Liver (tissue), 9 donors: Measurements from ENCODE around the gene RAI2. TPM values are rescaled to one million over a fixed set of nuclear protein-coding genes. Genes with fewer than 3 reads are reported as not detected.

ENCODE experiments used
- DNase-seq: peaks from one replicate; pipeline ENCODE4 v3.0.0-alpha.2; 2017; ENCODE audit warnings: low spot score
- H3K27ac ChIP-seq, 2 donors: one replicate each; pipeline ENCODE4 v1.7.0; 2013; ENCODE audit warnings: inconsistent platforms in 2 of 2, low read length in 2 of 2, control low read depth in 1 of 2, low read depth in 1 of 2, mild to moderate bottlenecking in 1 of 2
- H3K27me3 ChIP-seq, 4 donors: one replicate each; pipeline versions ENCODE4 v1.6.1 to v1.7.0; 2013; ENCODE audit warnings: low read length in 3 of 4, inconsistent platforms in 1 of 4, mild to moderate bottlenecking in 1 of 4, moderate library complexity in 1 of 4; ENCODE audit not compliant: control insufficient read depth in 4 of 4, insufficient read depth in 4 of 4
- H3K36me3 ChIP-seq, 4 donors: one replicate each; pipeline versions ENCODE4 v1.6.1 to v1.7.0; 2013; ENCODE audit warnings: low read length in 3 of 4, mild to moderate bottlenecking in 3 of 4, low read depth in 1 of 4, moderate library complexity in 1 of 4; ENCODE audit not compliant: control insufficient read depth in 4 of 4, insufficient read depth in 3 of 4
- H3K4me1 ChIP-seq, 4 donors: one replicate each; pipeline versions ENCODE4 v1.6.1 to v1.7.0; 2013; ENCODE audit warnings: low read length in 3 of 4, mild to moderate bottlenecking in 3 of 4, moderate library complexity in 1 of 4; ENCODE audit not compliant: control insufficient read depth in 4 of 4, insufficient read depth in 4 of 4
- H3K4me3 ChIP-seq, 3 donors: one replicate each; pipeline versions ENCODE4 v1.6.1 to v1.7.0; 2013; ENCODE audit warnings: low read length in 3 of 3, control low read depth in 1 of 3, low read depth in 1 of 3, mild to moderate bottlenecking in 1 of 3
- H3K9ac ChIP-seq, 2 donors: one replicate each; pipeline ENCODE4 v1.7.0; 2013; ENCODE audit warnings: low read length in 2 of 2, mild to moderate bottlenecking in 2 of 2, moderate library complexity in 2 of 2, control low read depth in 1 of 2, low read depth in 1 of 2
- H3K9me3 ChIP-seq, 4 donors: one replicate each; pipeline versions ENCODE4 v1.6.1 to v1.7.0; 2013; ENCODE audit warnings: low read length in 3 of 4; ENCODE audit not compliant: control insufficient read depth in 4 of 4
- EGR1 ChIP-seq, 2 donors: IDR thresholded peaks; 2 replicates each; pipeline ENCODE4 v1.6.1; 2016 to 2018; ENCODE audit warnings: antibody characterized with exemption in 2 of 2, low read depth in 2 of 2
- FOXA1 ChIP-seq: IDR thresholded peaks from 2 replicates; pipeline ENCODE4 v1.6.1; 2016; ENCODE audit warnings: antibody characterized with exemption
- FOXA2 ChIP-seq: IDR thresholded peaks from 2 replicates; pipeline ENCODE4 v1.6.1; 2016; ENCODE audit warnings: antibody characterized with exemption
- GABPA ChIP-seq, 2 donors: IDR thresholded peaks in 1 of 2; conservative IDR thresholded peaks in 1 of 2; 2 replicates each; pipeline ENCODE4 v1.6.1; 2016; ENCODE audit warnings: antibody characterized with exemption in 2 of 2, mild to moderate bottlenecking in 1 of 2, moderate library complexity in 1 of 2
- HNF4A ChIP-seq, 2 donors: conservative IDR thresholded peaks; 2 replicates each; pipeline ENCODE4 v1.6.1; 2016; ENCODE audit warnings: antibody characterized with exemption in 2 of 2, mild to moderate bottlenecking in 2 of 2
- JUND ChIP-seq, 2 donors: IDR thresholded peaks; 2 replicates each; pipeline ENCODE4 v1.6.1; 2016; ENCODE audit warnings: antibody characterized with exemption in 2 of 2
- NR2F2 ChIP-seq: IDR thresholded peaks from 2 replicates; pipeline ENCODE4 v1.6.1; 2016; ENCODE audit warnings: antibody characterized with exemption
- RAD21 ChIP-seq, 2 donors: IDR thresholded peaks; 2 replicates each; pipeline ENCODE4 v1.6.1; 2016; ENCODE audit warnings: antibody characterized with exemption in 2 of 2, mild to moderate bottlenecking in 2 of 2
- RXRA ChIP-seq, 2 donors: IDR thresholded peaks; 2 replicates each; pipeline ENCODE4 v1.6.1; 2017 to 2018; ENCODE audit warnings: antibody characterized with exemption in 2 of 2, mild to moderate bottlenecking in 1 of 2
- SP1 ChIP-seq: IDR thresholded peaks from 2 replicates; pipeline ENCODE4 v1.6.1; 2018; ENCODE audit warnings: antibody characterized with exemption, mild to moderate bottlenecking
- TAF1 ChIP-seq: conservative IDR thresholded peaks from 2 replicates; pipeline ENCODE4 v1.6.1; 2016; ENCODE audit warnings: antibody characterized with exemption, mild to moderate bottlenecking
- YY1 ChIP-seq: IDR thresholded peaks from 2 replicates; pipeline ENCODE4 v1.6.1; 2016; ENCODE audit warnings: antibody characterized with exemption, mild to moderate bottlenecking
- WGBS: extraction: QIAGEN DNeasy Blood & Tissue Kit; methylation state at CpG from one replicate; pipeline ENCODE4 v1.1.7; 2013; 5-methylcytosine and 5-hydroxymethylcytosine counted together
- polyA plus RNA-seq, 2 donors: library from polyadenylated mRNA; stranded (reverse) in 1 of 2; unstranded in 1 of 2; fragments of 200-250 nt in 1 of 2; fragments of >200 nt in 1 of 2; fragmentation: Nextera tagmentation in 1 of 2; extraction: Ambion mirVana in 1 of 2; gene quantifications; one replicate each; pipeline versions ENCODE4 v1.2.1 to v1.2.3, GENCODE V29; 2013 to 2015
- total RNA-seq, 2 donors: library from RNA; depleted of rRNA; stranded (reverse); fragments of >200 nt; gene quantifications; one replicate each; pipeline ENCODE4 v1.2.3, GENCODE V29; 2014
- TF ChIP-seq, protein P1 (sequence below): IDR thresholded peaks from 2 replicates; pipeline ENCODE4 v1.6.1; 2016; ENCODE audit warnings: antibody characterized with exemption
- TF ChIP-seq, protein P2 (sequence below): fragments of 150-350 bp; IDR thresholded peaks from 2 replicates; pipeline ENCODE4 v1.5.1; 2017; ENCODE audit warnings: improper control_type of control experiment, low read depth, low read length; ENCODE audit not compliant: missing input control
- TF ChIP-seq, protein P3 (sequence below): IDR thresholded peaks from 2 replicates; pipeline ENCODE4 v1.6.1; 2016; ENCODE audit warnings: antibody characterized with exemption
- TF ChIP-seq, protein P4 (sequence below): IDR thresholded peaks from 2 replicates; pipeline ENCODE4 v1.6.1; 2016; ENCODE audit warnings: antibody characterized with exemption, mild to moderate bottlenecking
- TF ChIP-seq, protein P5 (sequence below): IDR thresholded peaks from 2 replicates; pipeline ENCODE4 v1.6.1; 2016; ENCODE audit warnings: antibody characterized with exemption
- donor health status: healthy.
- donor health status: healthy.
- donor health status: healthy.
- donor health status: healthy.
- donor health status: healthy.

RAI2 gene
- total and polyA plus RNA-seq, 4 donors, result 0.14 to 1.8 (median 0.97) TPM

DNA sequence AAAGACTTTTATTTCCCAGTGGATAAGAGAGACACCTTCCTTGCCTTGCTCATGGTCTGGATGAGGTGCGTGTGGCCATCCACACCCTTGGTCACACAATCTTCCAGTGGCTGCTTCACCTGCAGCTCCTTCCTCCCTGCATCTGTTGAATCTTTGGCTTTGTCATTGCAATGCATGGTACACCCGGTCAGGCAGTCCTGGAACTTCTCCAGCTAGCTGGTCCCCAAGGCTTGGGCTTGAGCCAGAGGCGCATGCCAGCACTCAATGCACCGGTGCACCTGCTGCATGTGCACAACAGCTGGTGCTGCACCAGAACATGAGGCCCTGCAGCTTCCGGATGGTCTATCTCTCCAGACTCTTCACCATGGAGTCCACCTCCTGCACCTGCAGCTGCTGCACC lies 92.1 kb downstream of the RAI2 start:
- TF ChIP-seq EGR1 (IDR thresholded peaks at IDR 0.05; ENCODE audit: low read depth in 2 of 2), result no peak
- TF ChIP-seq, protein P1, sequence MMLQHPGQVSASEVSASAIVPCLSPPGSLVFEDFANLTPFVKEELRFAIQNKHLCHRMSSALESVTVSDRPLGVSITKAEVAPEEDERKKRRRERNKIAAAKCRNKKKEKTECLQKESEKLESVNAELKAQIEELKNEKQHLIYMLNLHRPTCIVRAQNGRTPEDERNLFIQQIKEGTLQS, result no peak
- no peak for TF ChIP-seq GABPA (IDR thresholded peaks at IDR 0.05 in 1 of 2, conservative IDR thresholded peaks at IDR 0.05 in 1 of 2)
- peaks cover 0 to 2% (median 0%) of the 10 kb centered on the region in 4 donors for H3K27me3 ChIP-seq
- H3K9ac ChIP-seq, result no peak overlapping the region
- H3K36me3 ChIP-seq, result no peaks in the 10 kb centered on the region
- H3K4me1 ChIP-seq, result no peaks in the 10 kb centered on the region
- H3K27ac ChIP-seq, result no peak overlapping the region
- no peak for DNase-seq
- WGBS, result 83% methylated on average over 5 of the region's 5 CpGs
- H3K4me3 ChIP-seq, result no peak overlapping the region
- no peaks in the 10 kb centered on the region for H3K9me3 ChIP-seq

DNA sequence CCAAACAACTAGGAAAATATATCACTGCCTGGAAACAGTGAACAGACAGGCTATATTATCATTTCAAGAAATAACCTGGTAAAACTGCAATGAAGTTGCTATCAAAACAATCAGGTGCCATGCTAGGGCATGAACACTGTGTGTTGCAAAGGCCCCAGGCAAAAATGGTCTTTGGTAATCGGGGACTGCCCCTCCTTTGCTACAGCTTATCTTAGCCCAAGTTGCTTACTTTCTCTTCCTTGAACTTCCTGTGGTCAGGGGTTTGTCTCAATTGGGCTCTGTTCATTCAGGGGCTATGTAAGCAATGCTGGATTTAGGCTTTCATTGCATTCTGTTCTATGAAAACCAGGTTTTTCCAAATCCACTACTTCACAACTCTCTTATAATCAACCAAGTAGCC lies 93.4 kb downstream of the RAI2 start:
- H3K9me3 ChIP-seq, result no peaks in the 10 kb centered on the region
- H3K4me1 ChIP-seq, result no peaks in the 10 kb centered on the region
- no peak overlapping the region for H3K4me3 ChIP-seq
- no peak overlapping the region for H3K27ac ChIP-seq
- 45% methylated on average over 1 of the region's 1 CpG for WGBS
- H3K27me3 ChIP-seq, result no peaks in the 10 kb centered on the region
- no peak overlapping the region for H3K9ac ChIP-seq
- DNase-seq, result no peak
- TF ChIP-seq, protein P1, result no peak
- TF ChIP-seq EGR1 (IDR thresholded peaks at IDR 0.05; ENCODE audit: low read depth in 2 of 2) (no peak), NR2F2 (no peak), RXRA (IDR thresholded peaks at IDR 0.05) (no peak), FOXA2 (no peak)
- TF ChIP-seq, protein P2, sequence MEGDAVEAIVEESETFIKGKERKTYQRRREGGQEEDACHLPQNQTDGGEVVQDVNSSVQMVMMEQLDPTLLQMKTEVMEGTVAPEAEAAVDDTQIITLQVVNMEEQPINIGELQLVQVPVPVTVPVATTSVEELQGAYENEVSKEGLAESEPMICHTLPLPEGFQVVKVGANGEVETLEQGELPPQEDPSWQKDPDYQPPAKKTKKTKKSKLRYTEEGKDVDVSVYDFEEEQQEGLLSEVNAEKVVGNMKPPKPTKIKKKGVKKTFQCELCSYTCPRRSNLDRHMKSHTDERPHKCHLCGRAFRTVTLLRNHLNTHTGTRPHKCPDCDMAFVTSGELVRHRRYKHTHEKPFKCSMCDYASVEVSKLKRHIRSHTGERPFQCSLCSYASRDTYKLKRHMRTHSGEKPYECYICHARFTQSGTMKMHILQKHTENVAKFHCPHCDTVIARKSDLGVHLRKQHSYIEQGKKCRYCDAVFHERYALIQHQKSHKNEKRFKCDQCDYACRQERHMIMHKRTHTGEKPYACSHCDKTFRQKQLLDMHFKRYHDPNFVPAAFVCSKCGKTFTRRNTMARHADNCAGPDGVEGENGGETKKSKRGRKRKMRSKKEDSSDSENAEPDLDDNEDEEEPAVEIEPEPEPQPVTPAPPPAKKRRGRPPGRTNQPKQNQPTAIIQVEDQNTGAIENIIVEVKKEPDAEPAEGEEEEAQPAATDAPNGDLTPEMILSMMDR, result no peak
- H3K36me3 ChIP-seq, result no peaks in the 10 kb centered on the region

DNA sequence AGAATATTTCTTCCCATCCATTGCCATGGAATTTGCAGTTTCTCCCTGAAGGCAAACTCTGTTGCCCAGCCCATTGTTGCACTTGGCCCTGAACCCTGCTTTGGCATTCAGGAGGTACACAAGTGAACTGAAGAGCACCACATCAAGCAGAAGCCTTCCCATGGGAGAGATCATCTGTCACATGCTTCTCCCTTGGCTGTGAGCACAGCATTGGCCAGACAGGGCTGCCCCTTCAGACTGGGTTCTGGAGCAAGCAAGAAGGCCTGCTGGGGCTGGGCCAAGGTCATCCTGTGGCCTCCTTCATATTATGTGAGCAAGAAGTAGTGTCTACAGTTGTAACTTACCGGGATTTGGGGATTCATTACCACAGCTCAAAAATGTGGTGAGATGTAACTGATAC lies 101.1 kb downstream of the RAI2 start:
- no peaks in the 10 kb centered on the region for H3K4me1 ChIP-seq
- DNase-seq, result no peak
- 80% methylated on average over 1 of the region's 1 CpG for WGBS
- H3K36me3 ChIP-seq, result no peaks in the 10 kb centered on the region
- H3K27me3 ChIP-seq, result no peaks in the 10 kb centered on the region
- H3K9ac ChIP-seq, result no peak overlapping the region
- no peaks in the 10 kb centered on the region for H3K9me3 ChIP-seq
- H3K4me3 ChIP-seq, result no peak overlapping the region
- H3K27ac ChIP-seq, result no peak overlapping the region
- TF ChIP-seq EGR1 (IDR thresholded peaks at IDR 0.05; ENCODE audit: low read depth in 2 of 2) (no peak), JUND (IDR thresholded peaks at IDR 0.05) (no peak), HNF4A (conservative IDR thresholded peaks at IDR 0.05) (no peak), GABPA (IDR thresholded peaks at IDR 0.05 in 1 of 2, conservative IDR thresholded peaks at IDR 0.05 in 1 of 2) (no peak), FOXA2 (no peak), TAF1 (no peak), FOXA1 (no peak), RAD21 (IDR thresholded peaks at IDR 0.05) (no peak), SP1 (no peak), YY1 (no peak)
- TF ChIP-seq, protein P1, result no peak
- TF ChIP-seq, protein P3, sequence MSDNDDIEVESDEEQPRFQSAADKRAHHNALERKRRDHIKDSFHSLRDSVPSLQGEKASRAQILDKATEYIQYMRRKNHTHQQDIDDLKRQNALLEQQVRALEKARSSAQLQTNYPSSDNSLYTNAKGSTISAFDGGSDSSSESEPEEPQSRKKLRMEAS, result no peak
- TF ChIP-seq, protein P4, sequence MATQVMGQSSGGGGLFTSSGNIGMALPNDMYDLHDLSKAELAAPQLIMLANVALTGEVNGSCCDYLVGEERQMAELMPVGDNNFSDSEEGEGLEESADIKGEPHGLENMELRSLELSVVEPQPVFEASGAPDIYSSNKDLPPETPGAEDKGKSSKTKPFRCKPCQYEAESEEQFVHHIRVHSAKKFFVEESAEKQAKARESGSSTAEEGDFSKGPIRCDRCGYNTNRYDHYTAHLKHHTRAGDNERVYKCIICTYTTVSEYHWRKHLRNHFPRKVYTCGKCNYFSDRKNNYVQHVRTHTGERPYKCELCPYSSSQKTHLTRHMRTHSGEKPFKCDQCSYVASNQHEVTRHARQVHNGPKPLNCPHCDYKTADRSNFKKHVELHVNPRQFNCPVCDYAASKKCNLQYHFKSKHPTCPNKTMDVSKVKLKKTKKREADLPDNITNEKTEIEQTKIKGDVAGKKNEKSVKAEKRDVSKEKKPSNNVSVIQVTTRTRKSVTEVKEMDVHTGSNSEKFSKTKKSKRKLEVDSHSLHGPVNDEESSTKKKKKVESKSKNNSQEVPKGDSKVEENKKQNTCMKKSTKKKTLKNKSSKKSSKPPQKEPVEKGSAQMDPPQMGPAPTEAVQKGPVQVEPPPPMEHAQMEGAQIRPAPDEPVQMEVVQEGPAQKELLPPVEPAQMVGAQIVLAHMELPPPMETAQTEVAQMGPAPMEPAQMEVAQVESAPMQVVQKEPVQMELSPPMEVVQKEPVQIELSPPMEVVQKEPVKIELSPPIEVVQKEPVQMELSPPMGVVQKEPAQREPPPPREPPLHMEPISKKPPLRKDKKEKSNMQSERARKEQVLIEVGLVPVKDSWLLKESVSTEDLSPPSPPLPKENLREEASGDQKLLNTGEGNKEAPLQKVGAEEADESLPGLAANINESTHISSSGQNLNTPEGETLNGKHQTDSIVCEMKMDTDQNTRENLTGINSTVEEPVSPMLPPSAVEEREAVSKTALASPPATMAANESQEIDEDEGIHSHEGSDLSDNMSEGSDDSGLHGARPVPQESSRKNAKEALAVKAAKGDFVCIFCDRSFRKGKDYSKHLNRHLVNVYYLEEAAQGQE, result no peak
- TF ChIP-seq, protein P5, sequence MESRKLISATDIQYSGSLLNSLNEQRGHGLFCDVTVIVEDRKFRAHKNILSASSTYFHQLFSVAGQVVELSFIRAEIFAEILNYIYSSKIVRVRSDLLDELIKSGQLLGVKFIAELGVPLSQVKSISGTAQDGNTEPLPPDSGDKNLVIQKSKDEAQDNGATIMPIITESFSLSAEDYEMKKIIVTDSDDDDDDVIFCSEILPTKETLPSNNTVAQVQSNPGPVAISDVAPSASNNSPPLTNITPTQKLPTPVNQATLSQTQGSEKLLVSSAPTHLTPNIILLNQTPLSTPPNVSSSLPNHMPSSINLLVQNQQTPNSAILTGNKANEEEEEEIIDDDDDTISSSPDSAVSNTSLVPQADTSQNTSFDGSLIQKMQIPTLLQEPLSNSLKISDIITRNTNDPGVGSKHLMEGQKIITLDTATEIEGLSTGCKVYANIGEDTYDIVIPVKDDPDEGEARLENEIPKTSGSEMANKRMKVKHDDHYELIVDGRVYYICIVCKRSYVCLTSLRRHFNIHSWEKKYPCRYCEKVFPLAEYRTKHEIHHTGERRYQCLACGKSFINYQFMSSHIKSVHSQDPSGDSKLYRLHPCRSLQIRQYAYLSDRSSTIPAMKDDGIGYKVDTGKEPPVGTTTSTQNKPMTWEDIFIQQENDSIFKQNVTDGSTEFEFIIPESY, result no peak
- TF ChIP-seq, protein P2, result no peak
